Transverse colon (tissue), 4 donors: ENCODE data around the gene SRPK2. TPM values are rescaled to one million over a fixed set of nuclear protein-coding genes. Genes with fewer than 3 reads are reported as not detected.

Experiments used
- DNase-seq: peaks from one replicate; pipeline ENCODE4 v3.0.0-alpha.2; 2019
- H3K27ac ChIP-seq, 4 donors: fragments of 200-600 bp; sonication (generic); 2 replicates each; pipeline ENCODE4 v1.5.1; 2016 to 2018; ENCODE audit warnings: inconsistent platforms in 4 of 4
- H3K27me3 ChIP-seq: fragments of 200-600 bp; sonication (generic); 2 replicates; pipeline ENCODE4 v1.5.1; 2017; ENCODE audit warnings: inconsistent platforms
- H3K36me3 ChIP-seq, 4 donors: fragments of 200-600 bp; sonication (generic); 2 replicates each; pipeline ENCODE4 v1.5.1; 2017 to 2019; ENCODE audit warnings: inconsistent platforms in 4 of 4
- H3K4me1 ChIP-seq, 4 donors: fragments of 200-600 bp; sonication (generic); 2 replicates each; pipeline ENCODE4 v1.5.1; 2017 to 2020; ENCODE audit warnings: inconsistent platforms in 4 of 4
- H3K4me3 ChIP-seq, 4 donors: fragments of 200-600 bp; sonication (generic); 1 replicate in 1 of 4; 2 replicates in 3 of 4; pipeline versions ENCODE4 v1.5.1 to v1.6.1; 2017 to 2019; ENCODE audit warnings: inconsistent platforms in 4 of 4
- H3K9me3 ChIP-seq, 2 donors: fragments of 200-600 bp; sonication (generic); 2 replicates each; pipeline ENCODE4 v1.5.1; 2017 to 2019; ENCODE audit warnings: inconsistent platforms in 2 of 2
- EP300 ChIP-seq: sonication (generic); formaldehyde crosslinking; IDR thresholded peaks from one replicate; pipeline ENCODE4 v1.6.1; 2017; ENCODE audit warnings: antibody characterized with exemption, low read depth
- POLR2A ChIP-seq: fragments of 450-650 bp; IDR thresholded peaks from one replicate; pipeline ENCODE4 v1.6.1; 2016; ENCODE audit warnings: antibody characterized with exemption, mild to moderate bottlenecking, moderate library complexity
- POLR2AphosphoS5 ChIP-seq, 3 donors: sonication (generic); formaldehyde crosslinking; IDR thresholded peaks; one replicate each; pipeline ENCODE4 v1.6.1; 2016; ENCODE audit warnings: antibody characterized with exemption in 3 of 3
- WGBS, 2 donors: methylation state at CpG; one replicate each; pipeline ENCODE4 v1.1.5; 2018; ENCODE audit warnings: low coverage in 1 of 2; 5-methylcytosine and 5-hydroxymethylcytosine counted together
- in situ Hi-C, 4 donors: fragments of 200-750 bp; cut with MboI; loops; one replicate each; pipeline versions ENCODE4 v1.15.0 to v1.15.1; 2017; ENCODE audit warnings: low sequenced_read_pairs in 3 of 4, low pct_ligation_motif_present in 1 of 4, low pct_unique_long_range_greater_than_20kb in 1 of 4
- intact Hi-C: fragments of 100-400 bp; cut with DNase I; formaldehyde crosslinking; loops from one replicate; pipeline ENCODE4 v1.15.1; 2023; ENCODE audit warnings: low total_unique reads
- total RNA-seq, 4 donors: library from RNA; depleted of rRNA; stranded (reverse); fragments of >200 nt; gene quantifications; one replicate each; pipeline ENCODE4 v1.1.0, GENCODE V29; 2016
- TF ChIP-seq, protein P1 (sequence below), 5 experiments: fragments of 200-600 bp in 3 of 5; fragments of 450-650 bp in 2 of 5; sonication (generic) in 3 of 5; IDR thresholded peaks; 1 replicate in 2 of 5; 2 replicates in 3 of 5; pipeline ENCODE4 v1.5.1; 2016 to 2017; ENCODE audit warnings: antibody characterized with exemption in 5 of 5, inconsistent platforms in 3 of 5, mild to moderate bottlenecking in 2 of 5, moderate library complexity in 1 of 5

Gene SRPK2
- total RNA-seq, 4 donors from 2014 or later = 18.3 to 93.1 (median 43.8) TPM

DNA sequence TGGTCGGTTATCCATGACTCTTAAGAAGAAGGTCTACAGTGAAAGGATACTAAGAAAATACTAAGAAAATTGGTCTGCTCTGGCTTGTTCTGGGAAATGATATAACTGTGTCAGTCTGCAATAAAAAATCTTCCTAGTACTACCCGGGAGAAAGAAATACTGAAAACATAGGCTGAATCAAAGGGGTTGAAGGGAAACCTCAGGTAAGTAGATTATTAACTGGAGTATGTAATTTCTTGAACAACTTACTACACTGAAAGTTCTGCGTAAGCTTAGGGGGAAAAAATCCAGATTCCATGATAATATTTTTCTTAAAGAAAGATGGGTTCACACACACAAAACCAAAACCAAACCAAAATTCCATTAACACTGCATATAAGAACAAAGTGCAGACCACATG, 231.4 kb downstream of the SRPK2 start:
- Histone ChIP-seq H3K27me3 (no peaks in the 10 kb centered on the region), H3K4me3 (no peak overlapping the region), H3K4me1 (no peaks in the 10 kb centered on the region), H3K36me3 (no peaks in the 10 kb centered on the region), H3K27ac (no peak overlapping the region), H3K9me3 (no peaks in the 10 kb centered on the region)
- in situ Hi-C loops (no loop called here), intact Hi-C loops (no loop called here)
- DNase-seq = no peak
- WGBS, 2 donors = 81 to 87% methylated on average over 3 of the region's 3 CpGs
- no peak for TF ChIP-seq POLR2A
- TF ChIP-seq, protein P1, sequence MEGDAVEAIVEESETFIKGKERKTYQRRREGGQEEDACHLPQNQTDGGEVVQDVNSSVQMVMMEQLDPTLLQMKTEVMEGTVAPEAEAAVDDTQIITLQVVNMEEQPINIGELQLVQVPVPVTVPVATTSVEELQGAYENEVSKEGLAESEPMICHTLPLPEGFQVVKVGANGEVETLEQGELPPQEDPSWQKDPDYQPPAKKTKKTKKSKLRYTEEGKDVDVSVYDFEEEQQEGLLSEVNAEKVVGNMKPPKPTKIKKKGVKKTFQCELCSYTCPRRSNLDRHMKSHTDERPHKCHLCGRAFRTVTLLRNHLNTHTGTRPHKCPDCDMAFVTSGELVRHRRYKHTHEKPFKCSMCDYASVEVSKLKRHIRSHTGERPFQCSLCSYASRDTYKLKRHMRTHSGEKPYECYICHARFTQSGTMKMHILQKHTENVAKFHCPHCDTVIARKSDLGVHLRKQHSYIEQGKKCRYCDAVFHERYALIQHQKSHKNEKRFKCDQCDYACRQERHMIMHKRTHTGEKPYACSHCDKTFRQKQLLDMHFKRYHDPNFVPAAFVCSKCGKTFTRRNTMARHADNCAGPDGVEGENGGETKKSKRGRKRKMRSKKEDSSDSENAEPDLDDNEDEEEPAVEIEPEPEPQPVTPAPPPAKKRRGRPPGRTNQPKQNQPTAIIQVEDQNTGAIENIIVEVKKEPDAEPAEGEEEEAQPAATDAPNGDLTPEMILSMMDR (IDR thresholded peaks at IDR 0.05) = no peak
- TF ChIP-seq POLR2AphosphoS5 (IDR thresholded peaks at IDR 0.05) = no peak
- TF ChIP-seq EP300 = no peak

GRCh38 chr7:105156731-105157130, 232.0 kb downstream of the SRPK2 start:
- H3K27me3 ChIP-seq = no peaks in the 10 kb centered on the region
- intact Hi-C loops (no loop called here), in situ Hi-C loops (no loop called here)
- TF ChIP-seq, protein P1 (IDR thresholded peaks at IDR 0.05) = no peak
- no peak for TF ChIP-seq POLR2A
- no peak for TF ChIP-seq EP300
- TF ChIP-seq POLR2AphosphoS5 (IDR thresholded peaks at IDR 0.05) = no peak
- H3K27ac ChIP-seq = no peak overlapping the region
- H3K36me3 ChIP-seq = no peaks in the 10 kb centered on the region
- H3K4me3 ChIP-seq = no peak overlapping the region
- DNase-seq = no peak
- no peaks in the 10 kb centered on the region for H3K4me1 ChIP-seq
- H3K9me3 ChIP-seq = no peaks in the 10 kb centered on the region
- 91 to 97% methylated on average over 2 of the region's 2 CpGs for WGBS, 2 donors

DNA sequence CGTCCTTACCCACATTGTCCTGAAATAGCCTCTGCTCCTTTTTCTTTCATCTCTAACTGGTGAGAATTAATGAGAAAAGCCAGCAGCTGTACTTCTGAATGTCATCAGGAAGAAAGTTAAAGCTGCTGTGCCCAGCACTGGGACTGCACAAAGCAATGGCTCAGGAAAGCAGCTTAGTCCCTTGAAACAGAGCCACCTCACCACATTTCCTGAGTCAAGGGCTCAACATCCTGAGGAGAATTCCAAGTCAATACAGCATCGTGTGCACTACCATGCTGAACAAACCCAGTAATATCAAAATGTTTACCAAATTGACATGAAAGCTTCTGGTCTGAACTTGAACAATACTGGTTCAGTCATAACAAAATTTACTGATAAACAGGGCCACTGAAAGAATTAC, 234.6 kb downstream of the SRPK2 start:
- in situ Hi-C loops (no loop called here), intact Hi-C loops (no loop called here)
- no peaks in the 10 kb centered on the region for H3K36me3 ChIP-seq
- no peaks in the 10 kb centered on the region for H3K4me1 ChIP-seq
- no peaks in the 10 kb centered on the region for H3K27me3 ChIP-seq
- no peak overlapping the region for H3K4me3 ChIP-seq
- no peak for DNase-seq
- H3K27ac ChIP-seq = no peak overlapping the region
- 57 to 75% methylated on average over 1 to 2 of the region's 2 CpGs for WGBS, 2 donors
- TF ChIP-seq, protein P1 (IDR thresholded peaks at IDR 0.05) = no peak
- no peak for TF ChIP-seq EP300
- TF ChIP-seq POLR2AphosphoS5 (IDR thresholded peaks at IDR 0.05) = no peak
- TF ChIP-seq POLR2A = no peak
- no peaks in the 10 kb centered on the region for H3K9me3 ChIP-seq

DNA sequence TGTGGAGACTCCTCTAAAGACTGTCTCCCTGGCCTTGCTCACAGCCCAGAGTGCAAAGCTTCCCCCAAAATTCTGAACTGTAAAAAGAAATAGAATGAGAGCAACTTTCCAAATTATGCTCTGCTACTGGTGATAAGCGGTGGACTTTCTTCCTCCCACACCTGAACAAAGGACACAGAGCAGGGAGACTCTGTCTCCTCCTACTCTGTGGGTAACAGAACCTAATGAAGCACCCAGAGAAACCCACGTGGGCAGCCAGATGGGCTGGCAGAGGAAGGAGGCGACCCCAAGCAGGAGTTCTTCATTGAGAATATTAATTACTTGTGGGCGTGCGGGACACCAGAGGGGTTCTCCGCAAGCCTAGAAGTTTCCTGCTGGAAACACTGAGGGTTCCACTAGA, 235.2 kb downstream of the SRPK2 start:
- 83% methylated on average over 6 of the region's 6 CpGs; no CpG with 5 or more reads in 1 of the 2 donors for WGBS, 2 donors
- no peaks in the 10 kb centered on the region for H3K9me3 ChIP-seq
- TF ChIP-seq EP300 (no peak), POLR2AphosphoS5 (IDR thresholded peaks at IDR 0.05) (no peak), POLR2A (no peak)
- TF ChIP-seq, protein P1 (IDR thresholded peaks at IDR 0.05) = no peak
- no peak overlapping the region for H3K27ac ChIP-seq
- intact Hi-C loops = no loop called here
- H3K27me3 ChIP-seq = no peaks in the 10 kb centered on the region
- H3K4me3 ChIP-seq = no peak overlapping the region
- DNase-seq = no peak
- H3K4me1 ChIP-seq = no peaks in the 10 kb centered on the region
- in situ Hi-C loops = no loop called here
- no peaks in the 10 kb centered on the region for H3K36me3 ChIP-seq
